Measurements from ENCODE around the gene TSSC4. TPM values are rescaled to one million over a fixed set of nuclear protein-coding genes. Genes with fewer than 3 reads are reported as not detected.

Gene TSSC4
- total and polyA plus RNA-seq, 2 of the 13 experiments (the other 11 are each of a cell fraction or from before 2014, with no cell fraction given), result 16.2 to 58.6 TPM

GRCh38 chr11:2392241-2392959, 8.2 kb upstream of the TSSC4 start:
- POLR2A ChIA-PET, result no interaction called here
- Histone ChIP-seq H3K36me3 (replicated peaks in 1 of 2; ENCODE audit: control insufficient read depth in 1 of 2, insufficient read depth in 2 of 2, low read length in 2 of 2) (no peaks in the 10 kb centered on the region), H3K27me3 (ENCODE audit: control insufficient read depth in 1 of 2, insufficient read depth in 2 of 2, low read length in 2 of 2) (peaks cover 9 to 43% of the 10 kb centered on the region in 2 experiments; a peak in 4 of 5 replicates), H3K4me2 (ENCODE audit: low read depth, low read length) (no peak overlapping the region), H3K4me1 (ENCODE audit: insufficient read depth, low read length) (no peaks in the 10 kb centered on the region), H4K20me1 (ENCODE audit: insufficient read depth, low read length) (no peaks in the 10 kb centered on the region), H3K4me3 (replicated peaks in 1 of 3; ENCODE audit: insufficient read depth in 1 of 3, low read depth in 2 of 3, low read length in 3 of 3) (no peak overlapping the region), H3K27ac (ENCODE audit: extremely low read length, insufficient read depth, low read length) (no peak overlapping the region), H3K9ac (ENCODE audit: insufficient read depth, low read depth, low read length) (no peak overlapping the region), H3K79me2 (ENCODE audit: insufficient read depth, low read length) (no peaks in the 10 kb centered on the region), H2AFZ (ENCODE audit: low read length) (no peak overlapping the region), H3K9me3 (ENCODE audit: low read length) (no peaks in the 10 kb centered on the region)
- WGBS (ENCODE audit: low lambda C conversion rate), result 0% methylated on average over 3 of the region's 26 CpGs
- BruUV-seq (replicated peaks), result no TSS peak
- ATAC-seq (no peak), FAIRE-seq (no peak), DNase-seq (ENCODE audit: low spot score) (no peak)
- CTCF ChIA-PET (ENCODE audit: low intra/inter-chr PET ratio, low total read pairs), result no interaction called here
- intact Hi-C loops (cut with micrococcal nuclease; ENCODE audit: unreplicated experiment), result no loop called here
- in situ Hi-C loops (cut with HindIII; ENCODE audit: extremely low pct_ligation_motif_present, low pct_unique_long_range_greater_than_20kb), result no loop called here
- TF ChIP-seq ZMYM4 (CRISPR knock-in tag; IDR thresholded peaks at IDR 0.05), result no peak
- TF ChIP-seq DDIT3 (CRISPR knock-in tag; IDR thresholded peaks at IDR 0.05), result no peak
- no peak for TF ChIP-seq USF2 (IDR thresholded peaks at IDR 0.05; ENCODE audit: low read depth, low read length)
- TF ChIP-seq USF2 (CRISPR knock-in tag; IDR thresholded peaks at IDR 0.05; ENCODE audit: borderline replicate concordance), result no peak
- no peak for TF ChIP-seq ZNF280B (CRISPR knock-in tag; IDR thresholded peaks at IDR 0.05; ENCODE audit: borderline replicate concordance)
- TF ChIP-seq ZNF12 (CRISPR knock-in tag; IDR thresholded peaks at IDR 0.05), result no peak
- no peak for TF ChIP-seq TP53 (CRISPR knock-in tag; conservative IDR thresholded peaks at IDR 0.05)
- no peak for TF ChIP-seq FOXJ3 (CRISPR knock-in tag; IDR thresholded peaks at IDR 0.05; ENCODE audit: borderline replicate concordance)
- TF ChIP-seq GFI1 (CRISPR knock-in tag; IDR thresholded peaks at IDR 0.05; ENCODE audit: borderline replicate concordance), result no peak
- TF ChIP-seq NR2F2 (IDR thresholded peaks at IDR 0.05; ENCODE audit: borderline replicate concordance, low read depth), result no peak
- TF ChIP-seq SALL1 (CRISPR knock-in tag; IDR thresholded peaks at IDR 0.05), result no peak
- TF ChIP-seq CENPT (CRISPR knock-in tag; IDR thresholded peaks at IDR 0.05; ENCODE audit: low read depth), result no peak
- no peak for TF ChIP-seq SYNCRIP (IDR thresholded peaks at IDR 0.05; ENCODE audit: insufficient read depth, low read depth, low read length)
- TF ChIP-seq, protein P1, sequence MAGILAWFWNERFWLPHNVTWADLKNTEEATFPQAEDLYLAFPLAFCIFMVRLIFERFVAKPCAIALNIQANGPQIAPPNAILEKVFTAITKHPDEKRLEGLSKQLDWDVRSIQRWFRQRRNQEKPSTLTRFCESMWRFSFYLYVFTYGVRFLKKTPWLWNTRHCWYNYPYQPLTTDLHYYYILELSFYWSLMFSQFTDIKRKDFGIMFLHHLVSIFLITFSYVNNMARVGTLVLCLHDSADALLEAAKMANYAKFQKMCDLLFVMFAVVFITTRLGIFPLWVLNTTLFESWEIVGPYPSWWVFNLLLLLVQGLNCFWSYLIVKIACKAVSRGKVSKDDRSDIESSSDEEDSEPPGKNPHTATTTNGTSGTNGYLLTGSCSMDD (CRISPR knock-in tag; IDR thresholded peaks at IDR 0.05), result no peak
- no peak for TF ChIP-seq KLF13 (CRISPR knock-in tag; IDR thresholded peaks at IDR 0.05)
- no peak for TF ChIP-seq ZNF512B (CRISPR knock-in tag; IDR thresholded peaks at IDR 0.05; ENCODE audit: borderline replicate concordance)
- no peak for TF ChIP-seq ZFX (CRISPR knock-in tag; IDR thresholded peaks at IDR 0.05; ENCODE audit: low read depth)

Measured in HepG2 (cell line).